Activated CD8-positive, alpha-beta memory T cell treated with anti-CD3 and anti-CD28 coated beads for 1 hour (primary cell): ENCODE data around the gene APRT.
A peak's percentile ranks its signal among the peaks of the same experiment; 100 is the strongest.
"Not testable (repeated sequence)": the region's sequence is repeated elsewhere in the genome, so short reads cannot be mapped to it uniquely, and the experiment has no call there.

ENCODE experiments used
- DNase-seq, 2 donors: peaks; one replicate each; pipeline ENCODE4 v3.0.0-alpha.2; 2020; ENCODE audit warnings: low read depth in 1 of 2; ENCODE audit errors: extremely low read depth in 1 of 2

Gene APRT

DNA sequence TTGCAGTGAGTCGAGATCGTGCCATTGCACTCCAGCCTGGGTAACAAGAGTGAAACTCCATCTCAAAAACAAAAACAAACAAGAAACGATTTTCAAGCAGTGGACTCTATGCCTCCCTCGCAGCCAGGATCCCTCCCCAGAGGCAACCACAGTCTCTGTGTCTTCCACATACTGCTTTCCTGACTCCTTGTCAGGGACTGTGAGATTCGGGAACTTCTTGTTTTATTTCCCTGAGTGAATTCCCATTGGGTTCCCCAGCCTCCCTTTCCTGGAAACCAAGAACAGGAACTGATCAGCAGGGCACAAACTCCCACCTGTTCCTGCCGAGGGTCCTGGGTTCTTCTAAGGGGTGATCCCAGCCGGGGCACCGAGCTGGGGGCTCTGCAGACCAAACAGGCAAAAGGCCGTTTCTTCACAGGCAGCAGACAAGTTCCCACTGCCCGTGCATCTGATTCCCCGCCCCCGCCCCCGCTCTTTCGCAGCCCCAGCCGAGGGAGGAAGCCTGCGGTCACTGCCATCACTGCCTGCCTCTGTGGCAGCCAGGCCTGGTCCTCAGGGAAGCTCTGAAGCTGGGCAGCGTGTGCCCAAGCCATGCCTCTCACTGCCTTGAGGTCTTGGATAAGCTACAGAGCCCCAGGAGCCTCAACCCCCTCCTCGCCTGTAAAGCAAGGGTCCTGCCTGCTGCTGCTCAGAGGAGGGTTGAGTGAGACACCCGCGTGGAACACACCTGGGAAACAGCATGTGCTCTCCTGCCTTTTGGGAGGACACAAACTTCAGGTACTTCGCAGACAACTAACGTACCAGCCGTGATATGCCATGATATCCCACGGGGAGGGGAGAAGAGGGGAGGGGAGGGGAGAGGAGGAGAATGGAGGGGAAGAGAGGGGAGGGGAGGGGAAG is 21.2 kb downstream of the APRT start:
- DNase-seq = no peak

DNA sequence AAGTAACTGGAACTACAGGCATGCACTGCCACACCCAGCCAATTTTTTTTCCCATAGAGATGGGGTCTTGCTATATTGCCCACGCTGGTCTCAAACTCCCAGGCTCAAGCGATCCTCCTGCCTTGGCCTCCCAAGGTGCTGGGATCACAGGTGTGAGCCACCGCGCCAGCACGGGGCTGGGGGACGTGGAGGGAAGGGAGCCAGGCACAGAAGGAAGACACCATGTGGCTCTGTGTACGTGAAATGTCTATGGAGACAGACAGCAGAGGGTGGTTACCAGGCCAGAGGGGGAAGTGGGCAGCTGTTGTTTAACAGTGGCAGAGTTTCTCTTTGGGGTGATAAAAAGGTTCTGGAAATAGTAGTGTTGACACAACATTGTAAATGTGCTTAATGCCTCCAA is 22.1 kb downstream of the APRT start:
- DNase-seq = no peak

DNA sequence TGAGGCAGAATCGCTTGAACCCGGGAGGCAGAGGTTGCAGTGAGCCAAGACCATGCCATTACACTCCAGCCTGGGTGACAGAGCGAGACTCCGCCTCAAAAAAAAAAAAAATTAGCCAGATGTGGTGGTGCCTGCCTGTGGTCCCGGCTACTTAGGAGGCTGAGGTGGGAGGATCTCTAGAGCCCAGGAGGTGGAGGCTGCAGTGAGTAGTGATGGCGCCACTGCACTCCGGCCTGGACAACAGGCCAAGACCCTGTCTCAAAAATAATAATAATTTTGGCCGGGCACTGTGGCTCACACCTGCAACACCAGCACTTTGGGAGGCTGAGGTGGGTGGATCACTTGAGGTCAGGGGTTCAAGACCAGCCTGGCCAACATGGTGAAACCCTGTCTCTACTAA is 23.0 kb downstream of the APRT start:
- DNase-seq = not testable (repeated sequence)

DNA sequence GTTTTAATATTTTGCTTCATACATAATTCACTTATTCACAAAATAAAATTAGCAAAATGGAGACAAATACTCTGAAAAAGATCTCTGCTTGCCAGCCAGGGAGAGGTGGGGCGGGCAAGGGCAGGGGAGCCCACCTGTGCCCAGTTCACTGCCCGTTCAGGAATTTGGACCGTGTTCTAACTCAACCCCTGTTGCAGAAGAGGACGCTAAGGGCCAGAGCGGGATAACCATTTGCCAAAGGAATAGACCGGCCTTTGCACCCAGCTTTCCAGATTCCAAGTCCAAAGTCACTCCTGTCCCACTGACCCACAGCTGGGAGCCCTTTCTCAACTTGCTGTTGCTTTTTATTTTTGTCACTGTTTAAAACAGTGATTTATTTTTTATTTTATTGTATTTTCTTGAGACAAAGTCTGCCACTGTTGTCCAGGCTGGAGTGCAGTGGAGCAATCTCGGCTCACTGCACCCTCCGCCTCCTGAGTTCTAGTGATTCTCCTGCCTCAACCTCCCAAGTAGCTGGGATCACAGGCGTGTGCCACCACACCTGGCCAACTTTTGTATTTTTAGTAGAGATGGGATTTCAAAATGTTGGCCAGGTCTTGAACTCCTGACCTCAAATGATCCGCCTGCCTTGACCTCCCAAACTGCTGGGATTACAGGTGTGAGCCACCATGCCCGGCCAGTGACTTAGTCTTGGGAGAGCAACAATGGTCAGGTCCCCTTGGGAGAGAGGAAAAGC is 24.0 kb downstream of the APRT start:
- DNase-seq = no peak

DNA sequence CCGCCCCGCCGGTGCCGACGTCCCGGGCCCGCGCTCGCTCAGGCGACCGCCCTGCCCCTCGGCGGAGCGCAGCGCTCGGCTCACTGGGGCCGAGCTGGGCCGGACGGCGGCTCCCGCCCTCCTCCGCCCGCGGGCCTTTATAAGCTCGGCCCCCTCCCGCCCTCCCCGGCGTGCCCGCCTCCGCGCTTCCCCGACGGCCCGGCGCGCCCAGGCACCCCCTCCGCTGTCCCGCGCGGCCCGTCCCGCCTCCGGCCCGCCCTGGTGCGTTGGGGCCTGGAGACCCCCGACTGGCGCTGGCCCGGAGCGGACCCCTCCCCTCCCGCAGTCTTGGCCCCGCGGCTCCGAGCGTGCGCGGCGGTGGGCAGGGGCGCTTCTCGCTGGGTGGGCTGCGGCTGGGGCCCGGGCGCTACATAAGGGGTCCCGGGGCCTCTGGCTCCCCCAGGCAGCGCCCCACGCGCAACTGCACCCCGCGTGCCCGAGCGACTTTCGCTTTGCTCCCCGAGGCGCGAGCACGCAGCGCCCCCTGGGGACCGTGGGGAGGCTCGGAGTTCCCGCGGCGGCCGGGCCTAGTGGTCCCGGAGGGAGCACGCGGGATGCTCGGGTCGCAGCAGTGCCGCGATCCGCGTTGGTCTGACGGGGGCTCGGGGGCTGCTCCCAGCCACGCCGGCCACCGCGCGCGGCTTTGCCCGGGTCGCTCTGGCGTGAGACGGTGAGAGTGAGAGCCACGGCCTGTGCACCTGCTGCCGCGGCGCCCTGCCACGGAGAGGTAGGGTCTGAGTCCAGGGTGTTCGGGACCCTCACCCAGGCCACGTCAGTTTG is 26.4 kb downstream of the APRT start, which contains the start of gene PIEZO1:
Gene PIEZO1, minus strand, starts transcription at position 115 of the 819 bp plus-strand sequence. CDS start 256 bp downstream, outside the sequence.
- peak; percentile 51 to 84 for DNase-seq

DNA sequence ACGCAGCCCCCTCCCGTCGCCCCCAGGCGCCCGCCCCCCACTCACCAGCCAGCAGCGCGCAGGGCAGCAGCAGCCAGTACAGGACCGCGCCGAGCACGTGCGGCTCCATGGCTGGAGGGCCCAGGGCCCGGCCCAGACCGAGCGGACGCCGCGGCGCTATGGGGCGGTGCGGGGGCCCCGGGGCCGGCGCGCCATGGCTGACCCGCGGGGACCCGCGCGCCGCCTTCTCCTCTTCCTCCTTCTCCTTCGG is 26.9 kb downstream of the APRT start:
- DNase-seq = no peak

DNA sequence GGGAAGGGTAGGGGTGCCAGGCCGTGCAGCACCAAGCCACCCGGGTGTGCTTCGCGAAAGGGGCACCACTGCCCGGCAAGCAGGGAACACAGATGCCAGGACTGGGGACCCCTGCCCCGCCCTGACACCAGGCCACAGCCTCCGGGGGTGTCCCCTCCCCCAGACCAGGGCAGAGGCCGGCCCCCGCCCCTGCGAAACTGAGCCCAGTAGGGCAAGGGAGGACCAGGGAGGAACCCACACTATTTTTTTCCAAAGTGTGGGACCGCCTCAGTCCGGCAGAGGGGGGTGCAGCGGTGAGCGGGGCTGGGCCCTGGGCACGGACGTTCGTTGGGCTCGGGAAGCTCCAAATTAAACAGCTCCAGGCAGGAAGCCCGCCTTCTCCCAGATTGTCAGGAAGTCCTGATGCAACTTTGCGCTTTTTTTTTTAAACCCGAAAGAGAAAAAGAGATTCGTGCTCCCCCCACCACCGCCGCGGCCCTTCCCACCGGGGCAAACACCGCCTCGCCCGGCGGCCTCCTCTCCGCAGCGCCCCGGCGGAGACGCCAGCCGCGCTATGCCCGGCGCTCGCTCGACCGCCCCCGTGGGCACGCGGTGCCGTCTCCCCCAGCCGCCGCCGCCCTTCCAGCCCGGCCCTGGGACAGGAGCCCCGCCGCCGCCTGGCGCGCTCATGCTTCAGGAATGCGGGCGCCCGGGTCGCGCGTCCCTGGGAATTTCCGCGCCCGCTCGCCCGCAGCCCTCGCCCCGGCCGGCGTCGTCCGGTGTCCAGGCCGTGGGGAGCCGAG is 27.5 kb downstream of the APRT start:
- DNase-seq = no peak

DNA sequence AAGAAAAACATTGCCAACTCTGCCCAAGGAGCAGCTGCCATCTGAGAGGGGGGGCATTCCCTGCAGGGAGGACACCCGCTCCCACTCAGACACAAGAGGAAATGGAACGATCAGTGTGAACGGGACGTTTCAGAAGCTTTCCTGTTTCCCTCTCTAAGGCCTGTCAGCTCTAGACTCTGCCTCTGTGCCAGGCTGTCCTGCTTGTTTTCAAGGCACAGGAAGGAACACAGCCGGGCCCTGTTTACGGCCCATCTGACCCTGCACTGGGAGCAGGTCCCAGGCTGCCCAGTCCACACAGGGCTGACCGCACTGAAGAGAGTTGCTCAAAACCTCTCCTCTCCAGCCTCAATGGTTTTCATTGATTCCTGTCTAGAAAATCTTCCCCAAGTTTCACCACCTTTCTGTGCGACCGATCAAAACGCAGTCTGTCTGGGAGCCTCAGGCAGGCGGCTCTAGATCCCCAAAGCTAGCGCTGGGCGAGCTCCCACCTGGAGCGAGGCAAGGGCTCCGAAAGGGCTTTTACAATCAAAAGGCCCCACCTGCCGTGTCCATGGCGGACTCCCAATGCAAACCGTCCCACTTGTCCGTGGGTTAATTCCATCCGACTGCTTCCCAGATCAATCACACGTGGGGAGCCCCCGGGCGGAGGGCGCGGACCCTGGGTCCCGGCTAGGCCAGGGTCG is 28.2 kb downstream of the APRT start:
- no peak for DNase-seq

DNA sequence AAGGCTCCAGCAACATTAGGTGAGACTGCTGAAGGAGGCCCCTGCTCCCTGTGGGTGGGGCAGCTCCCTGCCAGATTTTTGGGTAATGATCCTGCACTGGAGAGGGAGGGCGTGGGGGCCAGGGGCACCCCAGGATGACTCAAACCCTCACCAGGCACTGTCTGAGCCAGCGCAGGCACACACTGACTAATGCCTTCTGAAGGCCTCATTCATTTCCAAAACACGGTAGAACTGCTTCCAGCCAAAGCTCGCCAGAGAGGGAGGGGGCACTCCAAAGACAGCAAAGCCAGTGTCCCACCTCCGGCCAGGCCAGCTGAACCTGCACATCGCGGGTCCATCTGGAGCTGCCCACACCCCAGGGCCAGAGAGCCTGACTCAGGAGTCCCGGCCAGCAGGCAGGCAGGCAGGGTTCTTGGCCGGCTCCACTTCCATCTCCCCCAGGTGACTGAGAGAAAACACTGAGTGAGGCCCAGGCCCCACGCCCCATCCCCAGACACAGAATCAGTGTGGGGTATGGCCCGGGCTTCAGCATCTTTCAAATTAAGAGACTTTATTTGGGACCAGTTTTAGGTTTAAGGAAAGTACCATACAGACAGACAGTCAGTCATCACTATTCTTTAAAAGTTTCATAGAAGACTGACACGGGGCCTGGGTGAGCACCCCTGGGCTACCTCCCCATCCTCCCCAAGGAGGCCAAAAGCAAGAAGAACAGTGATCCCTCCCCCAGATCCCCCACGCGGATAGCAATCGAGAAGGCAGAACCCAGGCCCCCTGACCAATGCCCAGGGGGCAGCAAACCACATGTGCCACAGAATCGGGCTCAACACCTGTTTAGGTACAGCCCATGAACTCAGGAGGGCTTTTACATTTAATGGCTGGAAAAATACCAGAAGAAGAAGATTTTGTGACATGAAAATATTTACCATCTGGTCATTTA is 29.0 kb downstream of the APRT start:
- no peak for DNase-seq

DNA sequence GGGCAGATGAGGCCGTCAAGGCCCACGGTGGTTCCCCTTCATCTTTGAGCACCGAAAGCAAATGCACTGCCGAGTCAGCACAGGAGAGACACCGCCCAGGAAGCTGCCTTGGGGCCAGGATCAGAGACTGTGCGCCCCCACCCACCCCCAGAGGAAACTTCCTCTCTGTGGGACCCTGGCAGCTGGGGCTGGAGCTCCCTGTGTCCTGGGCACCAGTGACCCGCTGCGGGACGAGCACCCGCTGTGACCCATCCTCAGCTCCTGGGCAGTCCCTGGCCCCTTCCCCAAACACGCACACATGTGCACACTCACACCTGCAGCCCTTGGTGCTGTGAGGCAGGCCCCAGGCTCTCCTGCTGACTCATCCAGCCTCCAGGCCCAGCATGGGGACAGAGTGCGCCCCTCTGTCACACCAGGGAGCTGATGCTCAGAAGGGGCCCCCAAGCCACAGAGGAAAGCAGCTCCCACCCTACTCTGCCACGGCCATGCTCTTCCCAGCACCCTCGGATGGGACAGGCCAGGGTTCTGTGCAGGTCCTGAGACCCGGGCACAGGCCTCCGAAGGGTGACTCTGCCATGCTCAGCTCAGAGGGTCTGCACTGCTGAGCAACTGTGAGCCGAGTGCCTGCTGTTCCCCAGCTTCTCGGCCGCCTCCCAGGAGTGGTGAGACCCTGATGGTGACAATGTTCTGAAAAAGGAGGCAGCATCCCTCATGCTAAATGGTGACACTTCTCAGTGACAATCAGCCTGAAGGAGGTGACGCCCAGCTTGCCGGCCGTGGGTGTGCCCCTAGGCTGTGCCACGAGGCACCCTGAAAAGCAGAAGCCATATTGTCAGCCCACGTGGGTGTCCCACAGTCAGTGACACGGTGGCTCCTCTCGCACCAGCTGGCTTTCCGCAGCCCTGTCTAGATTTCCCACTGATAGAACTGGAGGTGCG is 30.3 kb downstream of the APRT start:
- no peak for DNase-seq

DNA sequence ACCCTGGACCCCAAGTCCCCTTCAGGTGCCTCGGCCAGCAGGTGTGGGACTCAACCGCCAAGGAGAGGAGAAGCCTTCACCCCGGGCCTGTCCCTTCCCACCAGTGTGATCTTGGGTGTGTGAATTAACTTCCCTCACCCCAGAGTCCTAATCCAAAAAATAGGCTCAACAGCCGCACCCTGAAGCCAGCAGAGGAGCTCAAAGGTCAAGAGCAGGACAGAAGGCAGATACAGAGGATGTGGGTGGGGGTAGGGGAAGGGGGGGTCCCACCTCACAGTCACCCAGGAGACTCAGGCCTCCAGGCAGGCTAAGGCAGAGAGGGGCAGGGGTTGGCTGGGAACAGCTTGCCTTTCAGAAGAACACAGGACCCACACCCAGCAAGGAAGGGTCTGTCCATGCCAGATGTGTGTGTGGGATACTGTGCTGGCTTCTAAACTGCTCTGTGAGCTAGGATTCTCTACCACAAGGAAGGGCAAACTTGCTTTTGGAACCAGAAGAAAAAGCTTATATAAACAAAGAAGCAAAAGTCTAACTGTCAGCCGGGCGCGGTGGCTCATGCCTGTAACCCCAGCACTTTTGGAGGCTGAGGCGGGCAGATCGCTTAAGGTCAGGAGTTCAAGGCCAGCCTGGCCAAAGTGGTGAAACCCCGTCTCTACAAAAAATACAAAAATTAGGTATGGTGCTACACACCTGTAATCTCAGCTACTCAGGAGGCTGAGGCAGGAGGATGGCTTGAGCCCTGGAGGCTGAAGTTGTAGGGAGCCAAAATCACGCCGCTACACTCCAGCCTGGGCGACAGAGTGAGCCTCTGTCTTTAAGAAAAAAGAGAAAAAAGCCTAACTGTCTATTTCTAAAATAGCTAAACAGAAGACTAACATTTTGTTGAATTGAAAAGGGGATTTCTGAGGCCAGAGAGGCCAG is 31.3 kb downstream of the APRT start:
- no peak for DNase-seq

DNA sequence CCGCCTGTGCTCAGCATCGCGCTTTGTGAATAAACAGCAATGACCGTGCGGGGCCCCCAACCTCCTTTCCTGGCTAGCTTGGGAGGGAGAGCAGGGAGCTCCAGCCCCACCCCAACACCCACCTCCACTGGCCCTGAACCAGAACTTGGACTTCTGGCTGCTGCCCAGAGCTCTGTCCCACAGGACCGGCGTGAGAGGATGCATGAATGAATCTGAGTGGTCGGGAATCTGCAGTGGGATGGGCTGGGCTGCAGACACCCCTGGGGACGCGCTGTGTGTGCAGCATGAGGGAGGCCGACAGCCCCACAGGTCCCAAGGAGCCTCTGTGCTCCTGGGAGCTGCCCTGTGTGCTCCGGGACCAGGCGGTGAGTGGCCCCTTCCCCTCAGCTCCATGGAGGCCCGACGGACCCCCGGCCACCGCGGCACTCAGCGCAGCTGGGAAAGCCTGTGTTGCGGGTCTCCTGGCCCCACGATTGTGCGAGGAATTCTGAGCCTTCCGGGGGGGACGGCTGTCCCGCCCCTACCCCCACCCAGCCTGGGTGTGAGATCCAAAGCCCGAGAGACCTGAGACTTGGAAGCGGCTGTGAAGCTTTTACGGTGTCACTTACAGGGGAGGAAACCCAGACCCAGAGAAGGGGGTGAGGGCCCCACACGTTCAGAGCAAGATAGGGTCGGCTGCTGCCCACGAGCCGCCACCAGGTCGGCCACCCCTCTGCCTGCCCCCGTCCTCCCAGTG is 32.2 kb downstream of the APRT start:
- DNase-seq = no peak

DNA sequence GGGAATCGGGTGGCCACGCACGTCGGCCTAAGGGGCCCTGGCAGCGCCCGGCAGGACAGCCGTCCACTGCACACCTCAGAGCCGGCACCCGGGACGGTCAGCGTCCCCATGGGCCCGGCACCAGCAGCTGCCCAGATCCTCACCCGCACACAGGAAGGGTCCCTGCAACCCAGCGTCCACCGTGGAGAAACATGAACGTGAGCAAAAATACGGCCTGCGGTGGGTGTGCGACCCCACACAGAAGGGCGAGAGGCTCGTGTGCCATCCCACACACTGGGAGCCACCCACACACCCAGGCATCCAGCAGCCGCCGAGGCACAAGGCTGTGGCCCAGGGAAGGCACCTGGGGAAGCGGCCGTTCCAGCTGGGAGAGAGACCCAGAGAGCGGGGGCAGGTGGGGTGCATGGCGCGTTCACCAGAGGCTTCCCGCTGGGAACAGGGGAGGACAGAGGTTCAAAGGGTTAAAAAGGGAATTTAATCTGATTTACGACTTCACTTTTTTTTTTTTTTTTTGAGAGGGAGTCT is 33.1 kb downstream of the APRT start:
- DNase-seq = no peak

DNA sequence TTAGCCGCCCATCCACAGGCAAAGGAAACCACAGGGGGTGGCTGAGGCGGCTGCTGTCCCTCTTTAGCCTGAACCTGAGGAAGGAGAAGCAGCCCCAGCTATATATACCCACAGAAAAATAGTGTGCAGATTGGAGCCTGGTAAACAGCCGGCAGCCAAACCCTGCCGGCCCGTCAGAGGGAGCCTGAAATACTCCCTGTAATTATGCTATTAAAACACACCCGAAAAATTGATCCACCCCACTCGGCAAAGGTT is 33.5 kb downstream of the APRT start:
- no peak for DNase-seq

DNA sequence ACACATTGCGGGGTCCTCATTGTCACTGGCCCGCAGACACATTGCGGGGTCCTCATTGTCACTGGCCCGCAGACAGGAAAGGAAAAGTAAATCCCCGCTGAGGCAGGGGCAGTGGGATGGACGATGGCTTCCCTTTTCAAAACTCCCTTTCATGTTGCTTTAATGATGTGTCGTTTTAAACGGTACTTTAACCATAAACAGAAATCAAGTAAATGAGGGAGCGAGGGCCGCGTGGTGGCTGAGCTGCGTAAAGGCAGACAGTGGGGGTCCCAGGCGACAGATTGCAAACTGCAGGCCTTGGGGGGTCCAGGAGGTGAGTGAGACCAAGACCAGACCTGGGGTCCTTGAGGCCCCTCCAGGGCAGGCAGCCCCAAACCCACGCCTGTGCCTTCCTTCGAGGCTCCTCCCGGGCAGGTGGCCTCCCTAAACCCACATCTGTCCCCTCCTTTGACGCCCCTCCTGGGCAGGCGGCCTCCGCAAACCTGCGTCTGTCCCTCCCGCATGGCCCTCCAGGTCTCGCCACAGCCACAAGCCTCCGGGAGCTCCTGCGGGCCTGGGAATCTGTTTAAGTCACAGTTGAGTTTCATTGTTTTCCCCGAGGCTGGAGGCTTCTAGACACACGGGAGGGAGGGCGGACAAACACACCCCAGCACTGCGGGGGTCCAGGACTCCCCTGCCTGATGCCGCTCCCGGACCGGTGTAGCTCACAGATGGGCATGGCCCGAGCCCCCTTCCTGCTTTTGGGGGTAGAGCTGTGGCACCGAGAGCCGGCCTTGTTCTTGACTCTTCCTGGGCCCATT is 34.1 kb downstream of the APRT start:
- DNase-seq = no peak

DNA sequence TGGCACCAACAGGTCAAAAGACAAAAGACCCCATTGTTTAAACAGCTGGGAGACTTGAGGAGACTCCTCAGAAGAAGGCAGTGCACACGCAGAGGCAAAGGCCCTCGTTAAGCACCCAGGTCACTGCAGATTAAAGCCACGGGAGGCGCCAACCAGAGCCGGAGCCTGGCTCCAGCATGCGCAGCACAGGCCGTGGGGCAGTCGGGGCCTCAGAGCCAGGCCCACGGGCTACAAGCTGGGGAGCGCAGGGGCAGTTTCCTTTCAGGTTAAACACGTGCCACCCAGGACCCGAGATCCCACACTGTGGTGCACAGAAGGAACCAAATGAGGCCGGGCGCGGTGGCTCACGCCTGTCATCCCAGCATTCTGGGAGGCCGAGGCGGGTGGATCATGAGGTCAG is 35.9 kb downstream of the APRT start:
- no peak for DNase-seq
